ENCODE results near the gene TMEM132E. TPM values are rescaled to one million over a fixed set of nuclear protein-coding genes. Genes with fewer than 3 reads are reported as not detected.

TMEM132E gene
- polyA plus RNA-seq, 2 of the 4 experiments (the other 2 are of a cell fraction) = not detected

DNA sequence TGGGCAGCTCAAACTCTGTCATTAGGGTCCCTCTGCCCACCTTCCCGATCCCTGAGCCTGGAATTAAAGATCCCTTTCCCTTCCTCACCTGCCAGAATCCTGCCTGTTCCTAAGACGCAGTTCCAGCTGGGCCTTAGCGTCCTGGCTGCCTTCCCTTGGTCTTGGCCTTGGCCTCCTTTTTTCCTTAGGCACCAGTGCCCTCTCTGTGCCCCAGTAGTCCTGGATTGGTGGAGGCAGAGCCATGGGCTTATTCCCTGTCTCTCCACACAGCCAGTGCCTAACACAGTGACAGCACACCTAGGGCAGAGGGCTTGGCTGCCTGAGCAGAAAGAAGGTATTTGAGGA lies 3.5 kb downstream of the TMEM132E start:
- ChIA-PET POLR2A (no interaction called here), CTCF (interaction anchor here (2.5 kb wide), 1 partner anchor 55 kb away, joined by 8 read pairs; no protein-coding TSS in a partner anchor)
- WGBS (ENCODE audit: missing lambda C conversion rate) = 39% methylated on average over 3 of the region's 3 CpGs
- TF ChIP-seq BHLHE40 (IDR thresholded peaks at IDR 0.05; ENCODE audit: low read depth, low read length) (no peak), GATA3 (IDR thresholded peaks at IDR 0.05; ENCODE audit: borderline replicate concordance) (no peak), CBX8 (IDR thresholded peaks at IDR 0.05) (no peak), FOSB (CRISPR knock-in tag; IDR thresholded peaks at IDR 0.05) (no peak), ZNF302 (CRISPR knock-in tag; IDR thresholded peaks at IDR 0.05) (no peak), FOXS1 (CRISPR knock-in tag; IDR thresholded peaks at IDR 0.05) (no peak), CEBPB (IDR thresholded peaks at IDR 0.05) (no peak), HOXB13 (CRISPR knock-in tag; IDR thresholded peaks at IDR 0.05; ENCODE audit: low read depth) (no peak)
- TF ChIP-seq, protein P1, sequence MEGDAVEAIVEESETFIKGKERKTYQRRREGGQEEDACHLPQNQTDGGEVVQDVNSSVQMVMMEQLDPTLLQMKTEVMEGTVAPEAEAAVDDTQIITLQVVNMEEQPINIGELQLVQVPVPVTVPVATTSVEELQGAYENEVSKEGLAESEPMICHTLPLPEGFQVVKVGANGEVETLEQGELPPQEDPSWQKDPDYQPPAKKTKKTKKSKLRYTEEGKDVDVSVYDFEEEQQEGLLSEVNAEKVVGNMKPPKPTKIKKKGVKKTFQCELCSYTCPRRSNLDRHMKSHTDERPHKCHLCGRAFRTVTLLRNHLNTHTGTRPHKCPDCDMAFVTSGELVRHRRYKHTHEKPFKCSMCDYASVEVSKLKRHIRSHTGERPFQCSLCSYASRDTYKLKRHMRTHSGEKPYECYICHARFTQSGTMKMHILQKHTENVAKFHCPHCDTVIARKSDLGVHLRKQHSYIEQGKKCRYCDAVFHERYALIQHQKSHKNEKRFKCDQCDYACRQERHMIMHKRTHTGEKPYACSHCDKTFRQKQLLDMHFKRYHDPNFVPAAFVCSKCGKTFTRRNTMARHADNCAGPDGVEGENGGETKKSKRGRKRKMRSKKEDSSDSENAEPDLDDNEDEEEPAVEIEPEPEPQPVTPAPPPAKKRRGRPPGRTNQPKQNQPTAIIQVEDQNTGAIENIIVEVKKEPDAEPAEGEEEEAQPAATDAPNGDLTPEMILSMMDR (IDR thresholded peaks at IDR 0.05) = no peak
- TF ChIP-seq, protein P2, sequence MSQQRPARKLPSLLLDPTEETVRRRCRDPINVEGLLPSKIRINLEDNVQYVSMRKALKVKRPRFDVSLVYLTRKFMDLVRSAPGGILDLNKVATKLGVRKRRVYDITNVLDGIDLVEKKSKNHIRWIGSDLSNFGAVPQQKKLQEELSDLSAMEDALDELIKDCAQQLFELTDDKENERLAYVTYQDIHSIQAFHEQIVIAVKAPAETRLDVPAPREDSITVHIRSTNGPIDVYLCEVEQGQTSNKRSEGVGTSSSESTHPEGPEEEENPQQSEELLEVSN (IDR thresholded peaks at IDR 0.05; ENCODE audit: borderline replicate concordance, low read depth) = no peak
- FAIRE-seq = no peak
- no peak for DNase-seq (ENCODE audit: low read depth in 1 of 2, low spot score in 1 of 2)
- Histone ChIP-seq H3K9me3 (no peaks in the 10 kb centered on the region), H3K4me3 (no peak overlapping the region), H3K4me1 (peaks cover 25% of the 10 kb centered on the region), H3K4me2 (no peak overlapping the region), H3K27ac (no peak overlapping the region)
- no peak for ATAC-seq

DNA sequence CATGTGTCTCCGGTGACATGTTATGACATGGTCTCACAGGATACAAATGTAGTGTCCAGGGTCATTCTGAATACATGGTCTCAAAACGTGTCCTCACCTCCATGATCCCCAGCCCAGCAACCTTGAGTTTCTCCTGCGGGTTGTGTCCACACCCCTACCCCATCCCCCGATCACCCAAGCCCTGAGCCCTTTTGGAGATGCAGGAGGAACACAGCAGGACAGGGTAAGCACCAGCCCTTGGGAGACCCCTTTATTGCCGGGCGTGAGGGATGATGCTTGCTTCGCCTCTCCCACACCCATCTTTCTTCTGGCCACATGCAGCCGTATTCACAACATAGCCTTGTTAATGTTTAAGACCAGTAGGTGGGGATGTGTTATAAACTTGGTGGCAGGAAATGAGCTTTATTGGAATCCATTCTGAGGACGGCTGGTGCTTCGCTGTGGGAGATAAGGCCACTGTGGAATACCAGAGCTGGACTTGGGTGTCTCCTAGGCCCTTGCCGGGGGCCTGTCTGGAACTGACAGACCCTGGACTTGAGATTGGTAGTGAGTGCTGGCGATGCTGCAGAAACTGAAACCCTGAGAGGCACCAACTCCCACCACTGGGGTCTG lies 5.5 kb downstream of the TMEM132E start:
- POLR2A ChIA-PET = no interaction called here
- no peak overlapping the region for H3K27ac ChIP-seq
- peaks cover 14% of the 10 kb centered on the region for H3K4me1 ChIP-seq
- WGBS (ENCODE audit: missing lambda C conversion rate) = 9% methylated on average over 11 of the region's 12 CpGs
- no peak for FAIRE-seq
- DNase-seq (ENCODE audit: low read depth in 1 of 2, low spot score in 1 of 2) = peak; percentile 28 to 49
- TF ChIP-seq ZNF302 (CRISPR knock-in tag; IDR thresholded peaks at IDR 0.05) (no peak), FOXS1 (CRISPR knock-in tag; IDR thresholded peaks at IDR 0.05) (no peak), MAFK (IDR thresholded peaks at IDR 0.05; ENCODE audit: partially characterized antibody) (no peak), RAD21 (conservative IDR thresholded peaks at IDR 0.05 in 1 of 2, IDR thresholded peaks at IDR 0.05 in 1 of 2) (peak; percentile 16 to 49; a peak in 3 of 5 replicates), RNF2 (IDR thresholded peaks at IDR 0.05; ENCODE audit: borderline replicate concordance, low read depth) (no peak), CHD4 (IDR thresholded peaks at IDR 0.05; ENCODE audit: borderline replicate concordance) (no peak)
- TF ChIP-seq, protein P1 (IDR thresholded peaks at IDR 0.05) = peak; percentile 27; the same call in 1 of the 3 replicates
- peak; percentile 25 to 55; a peak in 3 of 6 replicates for ATAC-seq
- H3K4me3 ChIP-seq = no peak overlapping the region
- H3K4me2 ChIP-seq = no peak overlapping the region
- H3K9me3 ChIP-seq = no peaks in the 10 kb centered on the region
- CTCF ChIA-PET = interaction anchor here (0.7 to 2.3 kb wide), 7 partner anchors 10 to 56 kb away, joined by 3 to 8 read pairs (median 4); no protein-coding TSS in a partner anchor

DNA sequence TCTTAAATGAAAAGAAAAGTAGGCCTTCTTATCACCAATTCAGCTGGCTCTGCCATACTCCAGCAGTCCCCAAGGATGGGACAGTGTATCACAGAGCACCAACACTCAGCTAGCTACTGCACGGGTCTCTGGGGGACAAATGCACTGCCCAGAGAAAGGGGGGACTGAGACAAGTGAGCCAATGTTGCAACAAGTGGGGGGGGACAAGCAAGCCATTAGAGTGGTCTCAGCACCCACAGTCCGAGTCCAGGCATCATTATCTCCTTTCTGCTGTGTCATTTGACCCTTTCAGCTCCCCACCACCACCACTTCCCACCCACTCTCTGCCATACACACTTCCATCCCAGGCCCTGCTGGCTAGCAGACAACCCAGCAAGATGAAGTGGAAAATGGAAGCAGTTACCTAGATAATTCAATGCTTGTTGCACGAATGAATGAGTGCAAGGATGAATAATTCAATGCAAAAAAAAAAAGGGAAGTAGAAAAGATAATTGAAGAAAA lies 7.0 kb downstream of the TMEM132E start:
- no peaks in the 10 kb centered on the region for H3K9me3 ChIP-seq
- ChIA-PET POLR2A (no interaction called here), CTCF (interaction anchor here (1.2 to 2.1 kb wide), 3 partner anchors 8 to 30 kb away, joined by 3 to 7 read pairs (median 3); no protein-coding TSS in a partner anchor)
- no peak overlapping the region for H3K4me2 ChIP-seq
- FAIRE-seq (no peak), DNase-seq (ENCODE audit: low read depth in 1 of 2, low spot score in 1 of 2) (no peak), ATAC-seq (no peak)
- 6% methylated on average over 3 of the region's 3 CpGs for WGBS (ENCODE audit: missing lambda C conversion rate)
- H3K4me1 ChIP-seq = no peaks in the 10 kb centered on the region; the same call in 2 of the 3 replicates
- H3K4me3 ChIP-seq = no peak overlapping the region
- H3K27ac ChIP-seq = no peak overlapping the region
- TF ChIP-seq EHMT2 (IDR thresholded peaks at IDR 0.05; ENCODE audit: low read depth) (no peak), BHLHE40 (IDR thresholded peaks at IDR 0.05; ENCODE audit: low read depth, low read length) (no peak), NR3C1 (IDR thresholded peaks at IDR 0.05) (no peak), PHF8 (IDR thresholded peaks at IDR 0.05; ENCODE audit: borderline replicate concordance, low read depth) (no peak), POLR2A (IDR thresholded peaks at IDR 0.05; ENCODE audit: low read length) (no peak), KDM5A (IDR thresholded peaks at IDR 0.05) (no peak), SMC3 (IDR thresholded peaks at IDR 0.05) (no peak), POLR2AphosphoS2 (conservative IDR thresholded peaks at IDR 0.05; ENCODE audit: low read length) (no peak), RNF2 (IDR thresholded peaks at IDR 0.05; ENCODE audit: borderline replicate concordance, low read depth) (no peak), FOSL2 (IDR thresholded peaks at IDR 0.05) (no peak), FOSL2 (CRISPR knock-in tag; IDR thresholded peaks at IDR 0.05) (no peak)
- TF ChIP-seq, protein P3, sequence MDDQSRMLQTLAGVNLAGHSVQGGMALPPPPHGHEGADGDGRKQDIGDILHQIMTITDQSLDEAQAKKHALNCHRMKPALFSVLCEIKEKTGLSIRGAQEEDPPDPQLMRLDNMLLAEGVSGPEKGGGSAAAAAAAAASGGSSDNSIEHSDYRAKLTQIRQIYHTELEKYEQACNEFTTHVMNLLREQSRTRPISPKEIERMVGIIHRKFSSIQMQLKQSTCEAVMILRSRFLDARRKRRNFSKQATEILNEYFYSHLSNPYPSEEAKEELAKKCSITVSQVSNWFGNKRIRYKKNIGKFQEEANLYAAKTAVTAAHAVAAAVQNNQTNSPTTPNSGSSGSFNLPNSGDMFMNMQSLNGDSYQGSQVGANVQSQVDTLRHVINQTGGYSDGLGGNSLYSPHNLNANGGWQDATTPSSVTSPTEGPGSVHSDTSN (IDR thresholded peaks at IDR 0.05) = no peak
- TF ChIP-seq, protein P4, sequence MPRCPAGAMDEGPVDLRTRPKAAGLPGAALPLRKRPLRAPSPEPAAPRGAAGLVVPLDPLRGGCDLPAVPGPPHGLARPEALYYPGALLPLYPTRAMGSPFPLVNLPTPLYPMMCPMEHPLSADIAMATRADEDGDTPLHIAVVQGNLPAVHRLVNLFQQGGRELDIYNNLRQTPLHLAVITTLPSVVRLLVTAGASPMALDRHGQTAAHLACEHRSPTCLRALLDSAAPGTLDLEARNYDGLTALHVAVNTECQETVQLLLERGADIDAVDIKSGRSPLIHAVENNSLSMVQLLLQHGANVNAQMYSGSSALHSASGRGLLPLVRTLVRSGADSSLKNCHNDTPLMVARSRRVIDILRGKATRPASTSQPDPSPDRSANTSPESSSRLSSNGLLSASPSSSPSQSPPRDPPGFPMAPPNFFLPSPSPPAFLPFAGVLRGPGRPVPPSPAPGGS (IDR thresholded peaks at IDR 0.05) = no peak
